Tibial artery (tissue), 4 donors: Measurements from ENCODE around the gene CHCHD1.
A peak's percentile ranks its signal among the peaks of the same experiment; 100 is the strongest.
"Not testable (repeated sequence)": the region's sequence is repeated elsewhere in the genome, so short reads cannot be mapped to it uniquely, and the experiment has no call there.

ENCODE experiments used
- DNase-seq, 2 donors: peaks; one replicate each; pipeline ENCODE4 v3.0.0-alpha.2; 2019
- H3K27ac ChIP-seq, 2 donors: fragments of 200-600 bp; sonication (generic) in 1 of 2; 1 replicate in 1 of 2; 2 replicates in 1 of 2; pipeline ENCODE4 v1.5.1; 2018 to 2019; ENCODE audit warnings: mild to moderate bottlenecking in 1 of 2
- H3K27me3 ChIP-seq, 2 donors: fragments of 200-600 bp; sonication (generic) in 1 of 2; one replicate each; pipeline versions ENCODE4 v1.5.1 to v1.6.0; 2016 to 2019
- H3K36me3 ChIP-seq, 3 donors: fragments of 200-600 bp; sonication (generic) in 2 of 3; one replicate each; pipeline ENCODE4 v1.5.1; 2016 to 2019; ENCODE audit warnings: mild to moderate bottlenecking in 2 of 3
- H3K4me1 ChIP-seq, 4 donors: fragments of 200-600 bp; sonication (generic) in 2 of 4; 1 replicate in 3 of 4; 2 replicates in 1 of 4; pipeline ENCODE4 v1.5.1; 2016 to 2019
- H3K4me3 ChIP-seq, 2 donors: fragments of 200-600 bp; sonication (generic) in 1 of 2; 1 replicate in 1 of 2; 2 replicates in 1 of 2; pipeline ENCODE4 v1.5.1; 2018 to 2019; ENCODE audit warnings: mild to moderate bottlenecking in 2 of 2
- H3K9me3 ChIP-seq, 3 donors: fragments of 200-600 bp; sonication (generic) in 1 of 3; one replicate each; pipeline ENCODE4 v1.5.1; 2016 to 2019
- CTCF ChIP-seq, 2 experiments: fragments of 200-600 bp in 1 of 2; fragments of 450-650 bp in 1 of 2; IDR thresholded peaks; one replicate each; pipeline ENCODE4 v1.5.1; 2017 to 2019; ENCODE audit warnings: antibody characterized with exemption in 2 of 2, mild to moderate bottlenecking in 1 of 2, moderate library complexity in 1 of 2
- intact Hi-C: fragments of 100-400 bp; cut with DNase I; formaldehyde crosslinking; loops from one replicate; pipeline ENCODE4 v1.15.0; 2023; ENCODE audit warnings: low total_unique reads

The CHCHD1 gene

GRCh38 chr10:73785211-73785720 is 3.4 kb downstream of the CHCHD1 start, which contains the start of gene ZSWIM8:
TSS of gene ZSWIM8 (plus strand) at chr10:73785606. CDS start at chr10:73785879, 273 bp downstream.
- no peak for TF ChIP-seq CTCF (IDR thresholded peaks at IDR 0.05)
- intact Hi-C loops: loop anchor here (10.0 kb wide), 1 partner anchor 90 kb away; the partner anchor contains the start of gene CAMK2G
- H3K36me3 ChIP-seq: peaks cover 11 to 18% (median 16%) of the 10 kb centered on the region in 3 donors
- H3K4me1 ChIP-seq: peaks cover 8 to 58% (median 50%) of the 10 kb centered on the region in 4 donors
- peak within 1 kb of the TSS; percentile 87 to 96 for H3K27ac ChIP-seq
- no peaks in the 10 kb centered on the region for H3K27me3 ChIP-seq
- H3K9me3 ChIP-seq: no peaks in the 10 kb centered on the region
- H3K4me3 ChIP-seq: peak within 1 kb of the TSS; percentile 73 to 76
- peak; percentile 95 to 96 for DNase-seq

GRCh38 chr10:73785721-73786511 is 4.1 kb downstream of the CHCHD1 start:
- Histone ChIP-seq H3K4me3 (peak overlapping the region; percentile 73 to 76), H3K27me3 (no peaks in the 10 kb centered on the region), H3K27ac (peak overlapping the region; percentile 87 to 96), H3K36me3 (peaks cover 18 to 24% (median 22%) of the 10 kb centered on the region in 3 donors), H3K4me1 (peaks cover 2 to 52% (median 44%) of the 10 kb centered on the region in 4 donors), H3K9me3 (no peaks in the 10 kb centered on the region)
- intact Hi-C loops: loop anchor here (10.0 kb wide), 1 partner anchor 89 kb away; the partner anchor contains the start of gene CAMK2G
- DNase-seq: peak in 1 of 2 donors; percentile 45
- no peak for TF ChIP-seq CTCF (IDR thresholded peaks at IDR 0.05)

- intact Hi-C loops: loop anchor here (10.0 kb wide), 1 partner anchor 88 kb away; the partner anchor contains the start of gene CAMK2G
- TF ChIP-seq CTCF (IDR thresholded peaks at IDR 0.05): no peak
- no peak for DNase-seq
- Histone ChIP-seq H3K4me1 (peaks cover 0 to 46% (median 39%) of the 10 kb centered on the region in 4 donors), H3K9me3 (no peaks in the 10 kb centered on the region), H3K27ac (peak overlapping the region; percentile 87 to 96), H3K36me3 (peaks cover 23 to 30% (median 28%) of the 10 kb centered on the region in 3 donors), H3K4me3 (peak overlapping the region; percentile 73 to 76), H3K27me3 (no peaks in the 10 kb centered on the region)
Measured at GRCh38 chr10:73786512-73786885, 4.7 kb downstream of the CHCHD1 start.

- not testable (repeated sequence) for H3K27me3 ChIP-seq, DNase-seq, H3K9me3 ChIP-seq
- H3K36me3 ChIP-seq: peaks cover 31 to 37% (median 35%) of the 10 kb centered on the region in 3 donors
- peak overlapping the region in 1 of 2 donors; percentile 87 for H3K27ac ChIP-seq
- intact Hi-C loops: loop anchor here (10.0 kb wide), 1 partner anchor 88 kb away; the partner anchor contains the start of gene CAMK2G
- peaks cover 0 to 46% (median 38%) of the 10 kb centered on the region in 4 donors for H3K4me1 ChIP-seq
- H3K4me3 ChIP-seq: peak overlapping the region; percentile 73 to 76
Measured at GRCh38 chr10:73787031-73787800, 5.4 kb downstream of the CHCHD1 start.

- intact Hi-C loops: loop anchor here (10.0 kb wide), 1 partner anchor 86 kb away; the partner anchor contains the start of gene CAMK2G
- H3K36me3 ChIP-seq: peaks cover 46 to 56% (median 54%) of the 10 kb centered on the region in 3 donors
- H3K27ac ChIP-seq: no peak overlapping the region
Measured at GRCh38 chr10:73788864-73789658, 7.2 kb downstream of the CHCHD1 start.

More at GRCh38 chr10:73788864-73789658, 7.2 kb downstream of the CHCHD1 start:
- no peak overlapping the region for H3K4me3 ChIP-seq
- H3K27me3 ChIP-seq: no peaks in the 10 kb centered on the region
- no peak for DNase-seq
- no peaks in the 10 kb centered on the region for H3K9me3 ChIP-seq
- peaks cover 0 to 33% (median 26%) of the 10 kb centered on the region in 4 donors for H3K4me1 ChIP-seq
- no peak for TF ChIP-seq CTCF (IDR thresholded peaks at IDR 0.05)
